Keratinocyte (primary cell): Measurements from ENCODE around the gene SCRT2. TPM values are rescaled to one million over a fixed set of nuclear protein-coding genes. Genes with fewer than 3 reads are reported as not detected.

Experiments used
- DNase-seq: peaks from one replicate; pipeline ENCODE4 v3.0.0-alpha.2; 2011; ENCODE audit warnings: low read depth, missing footprints, low spot score
- FAIRE-seq: peaks from 2 replicates; lab custom pipeline; 2011; peaks lifted over from hg19 to GRCh38; lab: Jason Lieb, UNC
- H2AFZ ChIP-seq: 2 replicates; pipeline ENCODE4 v1.6.0; 2012; ENCODE audit warnings: low read length, control low read depth, inconsistent platforms; ENCODE audit not compliant: control insufficient read depth
- H3K27ac ChIP-seq: 2 replicates; pipeline ENCODE4 v1.5.1; 2011; ENCODE audit warnings: low read length; ENCODE audit not compliant: control insufficient read depth, insufficient read depth
- H3K27me3 ChIP-seq: 3 replicates; pipeline ENCODE4 v1.6.0; 2011; ENCODE audit warnings: low read length; ENCODE audit not compliant: control insufficient read depth, insufficient read depth; ENCODE audit errors: extremely low read depth
- H3K36me3 ChIP-seq, 2 experiments: 2 replicates in 1 of 2; 3 replicates in 1 of 2; pipeline ENCODE4 v1.5.1; 2011; ENCODE audit warnings: low read length in 2 of 2, mild to moderate bottlenecking in 1 of 2; ENCODE audit not compliant: control insufficient read depth in 2 of 2, insufficient read depth in 2 of 2; ENCODE audit errors: extremely low read depth in 1 of 2
- H3K4me1 ChIP-seq: 3 replicates; pipeline ENCODE4 v1.5.1; 2011; ENCODE audit warnings: low read length; ENCODE audit not compliant: control insufficient read depth, insufficient read depth; ENCODE audit errors: extremely low read depth
- H3K4me2 ChIP-seq: 3 replicates; pipeline ENCODE4 v1.6.0; 2011; ENCODE audit warnings: low read depth, low read length; ENCODE audit not compliant: control insufficient read depth, insufficient read depth; ENCODE audit errors: extremely low read depth
- H3K4me3 ChIP-seq, 3 experiments: fragments of 200-600 bp in 1 of 3; sonication (generic) in 1 of 3; 2 replicates in 2 of 3; 3 replicates in 1 of 3; pipeline ENCODE4 v1.5.1; 2011 to 2016; ENCODE audit warnings: low read length in 3 of 3, mild to moderate bottlenecking in 3 of 3, control low read depth in 2 of 3, inconsistent platforms in 1 of 3, low read depth in 1 of 3, mixed read lengths in 1 of 3, mixed run types in 1 of 3, moderate library complexity in 1 of 3; ENCODE audit not compliant: control insufficient read depth in 2 of 3, insufficient read depth in 2 of 3; ENCODE audit errors: extremely low read depth in 1 of 3
- H3K79me2 ChIP-seq: 2 replicates; pipeline ENCODE4 v1.6.0; 2012; ENCODE audit warnings: low read length; ENCODE audit not compliant: control insufficient read depth, insufficient read depth
- H3K9ac ChIP-seq: 3 replicates; pipeline ENCODE4 v1.6.0; 2011; ENCODE audit warnings: low read length; ENCODE audit not compliant: control insufficient read depth, insufficient read depth; ENCODE audit errors: extremely low read depth
- H3K9me1 ChIP-seq: 3 replicates; pipeline ENCODE4 v1.6.0; 2011; ENCODE audit warnings: low read length; ENCODE audit not compliant: control insufficient read depth, insufficient read depth; ENCODE audit errors: extremely low read depth
- H3K9me3 ChIP-seq: 2 replicates; pipeline ENCODE4 v1.5.1; 2012; ENCODE audit warnings: low read depth, low read length; ENCODE audit not compliant: control insufficient read depth
- H4K20me1 ChIP-seq: 3 replicates; pipeline ENCODE4 v1.6.0; 2011; ENCODE audit warnings: low read length; ENCODE audit not compliant: control insufficient read depth, insufficient read depth; ENCODE audit errors: extremely low read depth
- EZH2 ChIP-seq: IDR thresholded peaks from one replicate; pipeline ENCODE4 v1.6.1; 2012; ENCODE audit warnings: inconsistent platforms, mild to moderate bottlenecking, low read length, moderate library complexity
- dilution Hi-C: fragments of 300-500 bp; cut with MboI; formaldehyde crosslinking; loops from one replicate; pipeline ENCODE4 v1.7.0; 2020; ENCODE audit warnings: low sequenced_read_pairs; ENCODE audit not compliant: extremely low pct_ligation_motif_present
- polyA plus RNA-seq, 5 experiments: library from polyadenylated mRNA; depleted of rRNA in 3 of 5; stranded (reverse) in 3 of 5; stranded (forward) in 1 of 5; unstranded in 1 of 5; fragments of >200 nt; gene quantifications; 1 replicate in 1 of 5; 2 replicates in 3 of 5; 3 replicates in 1 of 5; pipeline versions ENCODE4 v1.2.1 to v1.2.3, GENCODE V29; 2011 to 2012; ENCODE audit warnings: missing spikeins in 2 of 5, low read depth in 1 of 5, low replicate concordance in 1 of 5
- TF ChIP-seq, protein P1 (sequence below), 3 experiments: IDR thresholded peaks in 1 of 3; conservative IDR thresholded peaks in 1 of 3; optimal IDR thresholded peaks in 1 of 3; 2 replicates in 2 of 3; 3 replicates in 1 of 3; pipeline versions ENCODE3 to v1.5.1; 2011; ENCODE audit warnings: low read length in 3 of 3, mild to moderate bottlenecking in 3 of 3, moderate library complexity in 2 of 3, control low read depth in 1 of 3, inconsistent platforms in 1 of 3; ENCODE audit not compliant: insufficient read depth in 2 of 3; ENCODE audit errors: extremely low read depth in 1 of 3

The SCRT2 gene
- polyA plus RNA-seq, 1 donor (not counting 4 experiments of a cell fraction or from before 2014, with no cell fraction given), result not detected

DNA sequence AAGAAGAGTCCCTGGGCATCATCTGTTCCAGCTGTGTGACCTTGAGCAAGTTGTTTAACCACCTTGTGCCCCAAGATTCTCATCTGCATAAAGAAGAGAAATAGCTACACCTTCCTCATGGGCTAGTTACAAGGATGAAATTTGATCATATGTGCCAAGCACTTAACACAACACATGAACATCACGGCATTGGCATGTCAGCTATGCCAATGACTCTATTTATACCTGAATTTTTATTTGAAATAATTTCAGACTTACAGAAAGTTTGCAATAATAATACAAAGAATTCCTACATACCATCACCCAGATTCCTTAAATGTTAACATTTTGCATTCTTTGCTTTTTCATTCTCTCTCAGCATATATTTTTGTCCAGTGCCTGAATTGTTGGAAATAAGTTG lies 44.5 kb downstream of the SCRT2 start:
- Histone ChIP-seq H3K9me3 (no peaks in the 10 kb centered on the region), H3K4me3 (no peak overlapping the region), H3K79me2 (no peaks in the 10 kb centered on the region), H3K27ac (no peak overlapping the region), H3K36me3 (no peaks in the 10 kb centered on the region), H4K20me1 (no peaks in the 10 kb centered on the region), H3K4me2 (no peak overlapping the region), H3K4me1 (no peaks in the 10 kb centered on the region), H3K9me1 (no peaks in the 10 kb centered on the region), H3K27me3 (peaks cover 18% of the 10 kb centered on the region), H3K9ac (no peak overlapping the region), H2AFZ (no peak overlapping the region)
- no peak for FAIRE-seq
- DNase-seq, result no peak
- TF ChIP-seq, protein P1, sequence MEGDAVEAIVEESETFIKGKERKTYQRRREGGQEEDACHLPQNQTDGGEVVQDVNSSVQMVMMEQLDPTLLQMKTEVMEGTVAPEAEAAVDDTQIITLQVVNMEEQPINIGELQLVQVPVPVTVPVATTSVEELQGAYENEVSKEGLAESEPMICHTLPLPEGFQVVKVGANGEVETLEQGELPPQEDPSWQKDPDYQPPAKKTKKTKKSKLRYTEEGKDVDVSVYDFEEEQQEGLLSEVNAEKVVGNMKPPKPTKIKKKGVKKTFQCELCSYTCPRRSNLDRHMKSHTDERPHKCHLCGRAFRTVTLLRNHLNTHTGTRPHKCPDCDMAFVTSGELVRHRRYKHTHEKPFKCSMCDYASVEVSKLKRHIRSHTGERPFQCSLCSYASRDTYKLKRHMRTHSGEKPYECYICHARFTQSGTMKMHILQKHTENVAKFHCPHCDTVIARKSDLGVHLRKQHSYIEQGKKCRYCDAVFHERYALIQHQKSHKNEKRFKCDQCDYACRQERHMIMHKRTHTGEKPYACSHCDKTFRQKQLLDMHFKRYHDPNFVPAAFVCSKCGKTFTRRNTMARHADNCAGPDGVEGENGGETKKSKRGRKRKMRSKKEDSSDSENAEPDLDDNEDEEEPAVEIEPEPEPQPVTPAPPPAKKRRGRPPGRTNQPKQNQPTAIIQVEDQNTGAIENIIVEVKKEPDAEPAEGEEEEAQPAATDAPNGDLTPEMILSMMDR (optimal IDR thresholded peaks at IDR 0.05 in 1 of 3, IDR thresholded peaks at IDR 0.05 in 1 of 3, conservative IDR thresholded peaks at IDR 0.05 in 1 of 3; ENCODE audit: extremely low read depth in 1 of 3, insufficient read depth in 2 of 3, low read length in 3 of 3), result no peak
- TF ChIP-seq EZH2, result no peak
- dilution Hi-C loops, result no loop called here

DNA sequence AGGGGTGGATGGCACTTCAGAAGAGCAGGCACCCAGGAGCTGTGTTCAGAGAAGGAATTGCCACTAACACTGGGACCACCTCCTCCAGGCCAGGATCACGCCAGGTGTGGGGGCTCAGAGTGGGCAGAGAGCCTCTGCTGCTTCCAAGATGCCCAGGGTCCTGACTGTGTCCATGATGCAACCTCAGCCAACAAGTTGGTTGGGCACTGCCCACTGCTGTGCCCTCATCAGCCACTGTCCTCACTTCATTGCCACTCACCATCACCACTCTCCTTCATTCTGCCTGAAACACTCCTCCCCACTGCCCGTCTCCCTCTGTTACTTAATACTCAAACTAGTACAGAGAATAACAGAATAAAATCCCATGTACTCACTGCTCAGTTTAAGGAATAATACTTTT lies 49.0 kb downstream of the SCRT2 start:
- no peak for FAIRE-seq
- TF ChIP-seq EZH2, result no peak
- TF ChIP-seq, protein P1 (optimal IDR thresholded peaks at IDR 0.05 in 1 of 3, IDR thresholded peaks at IDR 0.05 in 1 of 3, conservative IDR thresholded peaks at IDR 0.05 in 1 of 3; ENCODE audit: extremely low read depth in 1 of 3, insufficient read depth in 2 of 3, low read length in 3 of 3), result no peak
- peaks cover 14% of the 10 kb centered on the region for H3K27me3 ChIP-seq

More for the DNA sequence above, 49.0 kb downstream of the SCRT2 start:
- H3K79me2 ChIP-seq, result no peaks in the 10 kb centered on the region
- no peaks in the 10 kb centered on the region for H3K4me1 ChIP-seq
- H3K27ac ChIP-seq, result no peak overlapping the region
- H3K9me3 ChIP-seq, result no peaks in the 10 kb centered on the region
- H3K9me1 ChIP-seq, result no peaks in the 10 kb centered on the region
- H3K36me3 ChIP-seq, result no peaks in the 10 kb centered on the region
- no peak for DNase-seq
- H3K4me2 ChIP-seq, result no peak overlapping the region
- no peaks in the 10 kb centered on the region for H4K20me1 ChIP-seq
- H2AFZ ChIP-seq, result no peak overlapping the region
- H3K9ac ChIP-seq, result no peak overlapping the region
- H3K4me3 ChIP-seq, result no peak overlapping the region
- dilution Hi-C loops, result no loop called here
